ENCODE data around the gene UBE2L3. TPM values are rescaled to one million over a fixed set of nuclear protein-coding genes. Genes with fewer than 3 reads are reported as not detected.

UBE2L3 gene
- polyA plus RNA-seq, 1 of the 3 experiments (the other 2 are of a cell fraction): 41.2 TPM

- Histone ChIP-seq H3K4me3 (ENCODE audit: low read depth in 2 of 2, low read length in 1 of 2) (no peak overlapping the region), H3K9me3 (no peaks in the 10 kb centered on the region), H4K20me1 (ENCODE audit: insufficient read depth) (peaks cover 100% of the 10 kb centered on the region), H3K4me1 (ENCODE audit: control insufficient read depth in 1 of 2, insufficient read depth in 2 of 2, low read depth in 1 of 2, low read length in 1 of 2) (no peaks in the 10 kb centered on the region; a peak in 1 of 4 replicates), H2AFZ (ENCODE audit: low read depth) (no peak overlapping the region), H3K9ac (no peak overlapping the region), H3K36me3 (replicated peaks in 1 of 2; ENCODE audit: control insufficient read depth in 1 of 2, insufficient read depth in 2 of 2, low read length in 1 of 2) (peaks cover 0 to 18% of the 10 kb centered on the region in 2 experiments), H3K79me2 (ENCODE audit: insufficient read depth) (peaks cover 100% of the 10 kb centered on the region), H3K4me2 (no peak overlapping the region), H3K9me2 (no peaks in the 10 kb centered on the region), H3K27me3 (ENCODE audit: insufficient read depth) (no peaks in the 10 kb centered on the region), H3K27ac (ENCODE audit: low read depth in 2 of 2, low read length in 1 of 2) (no peak overlapping the region), H3F3A (replicated peaks; ENCODE audit: insufficient read depth) (peaks cover 1% of the 10 kb centered on the region)
- DNase-seq: no peak
- WGBS (ENCODE audit: low lambda C conversion rate): 96% methylated on average over 10 of the region's 10 CpGs
- TF ChIP-seq FOSL2 (IDR thresholded peaks at IDR 0.05; ENCODE audit: borderline replicate concordance, low read depth): no peak
- no peak for TF ChIP-seq SIN3A (IDR thresholded peaks at IDR 0.05; ENCODE audit: borderline replicate concordance, low read depth, low read length)
- no peak for TF ChIP-seq EP300 (IDR thresholded peaks at IDR 0.05; ENCODE audit: borderline replicate concordance in 1 of 2, low read depth in 1 of 2, low read length in 1 of 2)
- TF ChIP-seq RFX5 (IDR thresholded peaks at IDR 0.05; ENCODE audit: low read length): no peak
- no peak for TF ChIP-seq MXI1 (IDR thresholded peaks at IDR 0.05; ENCODE audit: low read depth, low read length)
- TF ChIP-seq YY1 (IDR thresholded peaks at IDR 0.05; ENCODE audit: low read depth): no peak
- no peak for TF ChIP-seq IRF3 (IDR thresholded peaks at IDR 0.05; ENCODE audit: low read depth, low read length)
- no peak for TF ChIP-seq RAD21 (IDR thresholded peaks at IDR 0.05; ENCODE audit: low read length)
- no peak for TF ChIP-seq ELF1 (IDR thresholded peaks at IDR 0.05)
- TF ChIP-seq POLR2AphosphoS5 (IDR thresholded peaks at IDR 0.05; ENCODE audit: low read depth, low read length): no peak
- no peak for TF ChIP-seq NRF1 (IDR thresholded peaks at IDR 0.05; ENCODE audit: low read depth, low read length)
- TF ChIP-seq GABPA (IDR thresholded peaks at IDR 0.05; ENCODE audit: low read depth): no peak
- CTCF ChIA-PET: interaction anchor here (1.4 kb wide), 1 partner anchor 58 kb away, joined by 3 read pairs; no protein-coding TSS in a partner anchor
- POLR2A ChIA-PET: interaction anchor here (0.7 kb wide), 1 partner anchor 40 kb away, joined by 3 read pairs; no protein-coding TSS in a partner anchor
Measured at GRCh38 chr22:21582801-21583740, 15.6 kb downstream of the UBE2L3 start.

- no peak for TF ChIP-seq USF1 (IDR thresholded peaks at IDR 0.05; ENCODE audit: borderline replicate concordance, low read depth)
- no peak for TF ChIP-seq RXRA (IDR thresholded peaks at IDR 0.05; ENCODE audit: borderline replicate concordance, low read depth)
- no peak for TF ChIP-seq SMC3 (IDR thresholded peaks at IDR 0.05; ENCODE audit: low read depth, low read length)
- no peak for TF ChIP-seq FOXM1 (IDR thresholded peaks at IDR 0.05; ENCODE audit: low read depth)
- TF ChIP-seq TAF1 (IDR thresholded peaks at IDR 0.05; ENCODE audit: borderline replicate concordance, low read depth, low read length): no peak
- no peak for TF ChIP-seq EP300 (IDR thresholded peaks at IDR 0.05; ENCODE audit: borderline replicate concordance in 1 of 2, low read depth in 1 of 2, low read length in 1 of 2)
- TF ChIP-seq REST (IDR thresholded peaks at IDR 0.05; ENCODE audit: low read depth, low read length): no peak
- TF ChIP-seq NFIC (IDR thresholded peaks at IDR 0.05; ENCODE audit: borderline replicate concordance): no peak
- H3F3A ChIP-seq (replicated peaks; ENCODE audit: insufficient read depth): peaks cover 3% of the 10 kb centered on the region
- H3K27me3 ChIP-seq (ENCODE audit: insufficient read depth): no peaks in the 10 kb centered on the region
- no peak overlapping the region for H3K9ac ChIP-seq
- no peaks in the 10 kb centered on the region; a peak in 1 of 4 replicates for H3K4me1 ChIP-seq (ENCODE audit: control insufficient read depth in 1 of 2, insufficient read depth in 2 of 2, low read depth in 1 of 2, low read length in 1 of 2)
- no peak overlapping the region for H2AFZ ChIP-seq (ENCODE audit: low read depth)
- H4K20me1 ChIP-seq (ENCODE audit: insufficient read depth): peaks cover 100% of the 10 kb centered on the region
- H3K4me3 ChIP-seq (ENCODE audit: low read depth in 2 of 2, low read length in 1 of 2): no peak overlapping the region
- DNase-seq: no peak
- POLR2A ChIA-PET: no interaction called here
- WGBS (ENCODE audit: low lambda C conversion rate): 66% methylated on average over 2 of the region's 2 CpGs
- H3K4me2 ChIP-seq: no peak overlapping the region
- H3K36me3 ChIP-seq (replicated peaks in 1 of 2; ENCODE audit: control insufficient read depth in 1 of 2, insufficient read depth in 2 of 2, low read length in 1 of 2): peaks cover 0 to 14% of the 10 kb centered on the region in 2 experiments
- no peaks in the 10 kb centered on the region for H3K9me2 ChIP-seq
- no peak overlapping the region for H3K27ac ChIP-seq (ENCODE audit: low read depth in 2 of 2, low read length in 1 of 2)
- peaks cover 100% of the 10 kb centered on the region for H3K79me2 ChIP-seq (ENCODE audit: insufficient read depth)
- no peaks in the 10 kb centered on the region for H3K9me3 ChIP-seq
- CTCF ChIA-PET: no interaction called here
Measured at GRCh38 chr22:21585389-21585788, 17.9 kb downstream of the UBE2L3 start.
